ENCODE results near the gene PBXIP1. TPM values are rescaled to one million over a fixed set of nuclear protein-coding genes. Genes with fewer than 3 reads are reported as not detected.

The PBXIP1 gene
- total RNA-seq, 2 donors from 2014 or later, result 81.4 to 101 TPM

GRCh38 chr1:154957091-154957657, 1.3 kb upstream of the PBXIP1 start:
- H3K27ac ChIP-seq, result peak overlapping the region; percentile 73 to 84
- H3K36me3 ChIP-seq, result peaks cover 15% of the 10 kb centered on the region
- no peaks in the 10 kb centered on the region for H3K27me3 ChIP-seq
- H3K4me3 ChIP-seq, result no peak overlapping the region
- H3K4me1 ChIP-seq, result peaks cover 0 to 56% of the 10 kb centered on the region in 2 donors
- no peak for DNase-seq (ENCODE audit: low spot score)
- no peak for TF ChIP-seq CTCF (IDR thresholded peaks at IDR 0.05)
- H3K9me3 ChIP-seq, result no peaks in the 10 kb centered on the region

GRCh38 chr1:154956544-154956941, 644 bp upstream of the PBXIP1 start:
- peak overlapping the region; percentile 73 to 84 for H3K27ac ChIP-seq
- H3K9me3 ChIP-seq, result no peaks in the 10 kb centered on the region
- no peaks in the 10 kb centered on the region for H3K27me3 ChIP-seq
- no peak for DNase-seq (ENCODE audit: low spot score)
- TF ChIP-seq CTCF (IDR thresholded peaks at IDR 0.05), result no peak
- peaks cover 0 to 58% of the 10 kb centered on the region in 2 donors for H3K4me1 ChIP-seq
- peak overlapping the region; percentile 52 to 60 for H3K4me3 ChIP-seq
- peaks cover 15% of the 10 kb centered on the region for H3K36me3 ChIP-seq

GRCh38 chr1:154955039-154955717, 721 bp downstream of the PBXIP1 start:
- peak overlapping the region; percentile 73 to 84 for H3K27ac ChIP-seq
- H3K36me3 ChIP-seq, result peaks cover 22% of the 10 kb centered on the region
- H3K27me3 ChIP-seq, result no peaks in the 10 kb centered on the region
- peaks cover 0 to 47% of the 10 kb centered on the region in 2 donors for H3K4me1 ChIP-seq
- no peak for TF ChIP-seq CTCF (IDR thresholded peaks at IDR 0.05)
- peak overlapping the region; percentile 52 to 60 for H3K4me3 ChIP-seq
- no peaks in the 10 kb centered on the region for H3K9me3 ChIP-seq
- DNase-seq (ENCODE audit: low spot score), result no peak

- Histone ChIP-seq H3K36me3 (peaks cover 21% of the 10 kb centered on the region), H3K27ac (no peak overlapping the region), H3K4me1 (peaks cover 0 to 47% of the 10 kb centered on the region in 2 donors), H3K27me3 (no peaks in the 10 kb centered on the region), H3K4me3 (no peak overlapping the region), H3K9me3 (no peaks in the 10 kb centered on the region)
- no peak for TF ChIP-seq CTCF (IDR thresholded peaks at IDR 0.05)
- no peak for DNase-seq (ENCODE audit: low spot score)
These were observed 1.4 kb downstream of the PBXIP1 start for GRCh38 chr1:154954541-154954940.

GRCh38 chr1:154953611-154954038, 2.3 kb downstream of the PBXIP1 start:
- Histone ChIP-seq H3K4me1 (peaks cover 0 to 47% of the 10 kb centered on the region in 2 donors), H3K9me3 (no peaks in the 10 kb centered on the region), H3K36me3 (peaks cover 12% of the 10 kb centered on the region), H3K4me3 (no peak overlapping the region), H3K27me3 (no peaks in the 10 kb centered on the region), H3K27ac (no peak overlapping the region)
- no peak for TF ChIP-seq CTCF (IDR thresholded peaks at IDR 0.05)
- no peak for DNase-seq (ENCODE audit: low spot score)
